ENCODE data around the gene LCE5A.
"Not testable (repeated sequence)": the region's sequence is repeated elsewhere in the genome, so short reads cannot be mapped to it uniquely, and the experiment has no call there.

The LCE5A gene

DNA sequence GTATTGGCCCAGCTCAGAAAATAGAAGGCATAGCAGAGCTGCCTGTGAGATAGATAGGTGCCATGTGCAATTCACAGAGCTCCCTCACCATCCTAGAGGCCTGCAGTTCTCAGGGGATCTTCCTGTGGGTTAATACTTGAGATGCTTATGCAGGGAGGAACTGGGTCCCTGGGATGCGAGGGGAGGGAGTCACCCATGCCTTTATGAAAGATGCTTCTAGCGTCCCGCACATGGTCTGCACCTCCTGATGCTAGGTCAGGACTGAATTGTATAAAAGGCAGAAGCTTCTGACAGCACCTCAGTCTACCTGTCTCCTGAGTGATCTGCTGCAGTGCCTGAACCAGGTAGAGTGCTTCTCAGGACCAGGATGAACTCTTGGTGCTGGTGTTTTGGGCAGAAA is at the start of gene LCE5A:
TSS of gene LCE5A (plus strand) at position 301 of the 400 bp plus-strand sequence. CDS start 732 bp downstream, outside the sequence.
- DNase-seq = no peak

GRCh38 chr1:152461544-152461943 is 49.1 kb upstream of the LCE5A start:
- peak; percentile 36 for DNase-seq

- no peak for DNase-seq
These were observed 48.0 kb upstream of the LCE5A start for GRCh38 chr1:152462636-152463035.

DNA sequence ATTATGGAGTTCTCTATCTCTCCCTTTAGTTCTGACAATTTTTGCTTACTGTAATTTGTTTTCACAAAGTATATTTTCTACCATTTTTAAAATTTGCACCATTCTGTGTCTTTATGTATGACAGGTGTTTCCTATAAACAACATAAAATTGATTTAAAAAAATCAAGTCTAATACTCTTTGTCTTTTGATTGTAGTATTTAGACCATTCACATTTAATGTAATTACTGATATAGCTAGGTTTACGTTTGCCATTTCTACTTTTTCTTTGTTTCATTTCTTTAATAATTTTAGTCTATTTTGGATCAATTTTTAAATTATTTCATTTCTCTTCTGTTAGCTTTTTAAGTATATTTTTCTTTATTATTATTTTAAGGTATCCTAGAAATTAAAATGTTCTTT is 44.4 kb upstream of the LCE5A start:
- DNase-seq = no peak

DNA sequence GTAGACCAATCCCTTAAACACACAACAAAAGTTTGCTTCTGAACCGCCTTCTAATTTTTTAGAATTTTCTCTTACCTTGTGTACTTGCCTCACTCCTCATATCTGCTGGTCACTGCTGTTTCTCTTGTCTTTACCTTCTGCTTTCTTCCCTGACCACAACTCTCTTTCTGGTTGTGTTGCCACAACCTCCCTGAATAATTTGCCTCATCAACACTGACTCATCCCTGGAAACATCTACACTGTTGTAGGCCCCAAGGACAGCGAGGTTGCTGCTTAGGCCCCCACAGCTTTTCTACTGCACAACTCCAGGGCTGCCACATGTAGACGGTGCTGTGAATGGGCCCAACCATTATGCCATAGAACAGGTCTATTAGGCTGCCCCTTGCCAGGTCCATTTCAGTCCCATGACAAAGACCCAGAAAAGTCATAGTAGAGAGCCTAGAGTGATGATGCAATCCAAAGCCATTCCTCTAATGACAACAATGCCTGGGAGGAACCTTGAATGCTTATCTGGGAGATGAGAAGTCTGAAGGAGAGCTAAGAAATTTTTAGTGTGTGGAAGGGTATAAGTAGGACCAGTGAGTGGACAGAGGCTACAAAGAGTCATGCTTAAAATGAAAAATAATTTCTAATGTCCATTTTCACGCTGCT is 36.6 kb upstream of the LCE5A start:
- DNase-seq = no peak

- peak; percentile 38 for DNase-seq
These were observed 30.6 kb upstream of the LCE5A start for GRCh38 chr1:152479792-152480595.

DNA sequence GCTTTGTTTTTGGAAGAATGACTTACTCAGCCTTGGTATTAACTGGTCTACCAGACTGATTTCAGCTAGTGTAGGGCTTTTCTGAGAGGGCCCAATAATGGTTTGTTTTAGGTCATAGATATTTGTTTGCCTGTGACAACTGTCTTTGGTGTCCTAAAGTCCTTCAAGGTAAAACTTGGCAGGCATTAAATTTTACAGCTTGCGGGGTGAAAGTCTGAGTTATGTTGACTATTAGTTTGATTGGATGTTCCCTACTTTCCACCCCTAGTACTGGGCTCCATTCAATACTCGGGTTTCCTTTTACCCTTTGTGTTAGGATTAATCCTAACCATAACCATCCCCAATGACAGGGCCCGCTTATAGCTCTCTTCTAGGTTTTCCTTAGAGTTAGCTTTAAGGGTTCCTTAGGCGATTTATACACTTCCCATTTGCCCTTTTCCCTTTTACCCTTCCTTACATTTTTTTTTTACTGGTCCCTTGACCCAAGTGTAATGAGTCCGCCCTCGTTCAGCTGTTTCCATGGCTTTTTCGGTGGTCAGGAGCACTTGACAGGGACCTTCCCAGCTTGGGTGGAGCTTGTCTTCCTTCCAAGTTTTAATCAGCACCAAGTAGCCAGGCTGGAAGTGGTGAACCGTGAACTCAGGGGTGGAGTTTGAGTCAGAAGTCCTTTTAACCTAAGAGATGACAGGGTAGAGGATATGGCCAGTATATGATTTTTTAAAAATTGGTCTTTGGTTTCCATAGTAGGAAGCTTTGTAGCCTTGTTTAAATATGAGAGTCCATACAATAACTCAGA is 28.5 kb upstream of the LCE5A start:
- no peak for DNase-seq

- no peak for DNase-seq
These were observed 24.1 kb upstream of the LCE5A start for GRCh38 chr1:152486400-152487006.

DNA sequence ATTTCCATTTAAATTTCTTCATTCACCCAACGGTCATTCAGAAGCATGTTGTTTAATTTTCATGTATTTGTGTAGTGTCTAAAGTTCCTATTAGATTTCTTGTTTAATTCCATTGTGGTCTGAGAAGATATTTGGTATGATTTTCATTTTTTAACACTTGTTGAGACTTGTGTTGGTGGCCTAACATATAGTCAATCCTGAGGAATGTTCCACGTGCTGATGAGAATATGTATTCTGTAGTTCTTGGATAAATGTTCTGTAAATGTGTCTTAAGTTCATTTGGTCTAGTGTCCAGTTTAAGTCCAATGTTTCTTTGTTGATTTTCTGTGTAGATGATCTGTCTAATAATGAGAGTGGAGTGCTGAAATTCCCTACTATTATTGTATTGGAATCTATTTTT is 22.7 kb upstream of the LCE5A start:
- DNase-seq = no peak

GRCh38 chr1:152491537-152491936 is 19.1 kb upstream of the LCE5A start:
- not testable (repeated sequence) for DNase-seq

DNA sequence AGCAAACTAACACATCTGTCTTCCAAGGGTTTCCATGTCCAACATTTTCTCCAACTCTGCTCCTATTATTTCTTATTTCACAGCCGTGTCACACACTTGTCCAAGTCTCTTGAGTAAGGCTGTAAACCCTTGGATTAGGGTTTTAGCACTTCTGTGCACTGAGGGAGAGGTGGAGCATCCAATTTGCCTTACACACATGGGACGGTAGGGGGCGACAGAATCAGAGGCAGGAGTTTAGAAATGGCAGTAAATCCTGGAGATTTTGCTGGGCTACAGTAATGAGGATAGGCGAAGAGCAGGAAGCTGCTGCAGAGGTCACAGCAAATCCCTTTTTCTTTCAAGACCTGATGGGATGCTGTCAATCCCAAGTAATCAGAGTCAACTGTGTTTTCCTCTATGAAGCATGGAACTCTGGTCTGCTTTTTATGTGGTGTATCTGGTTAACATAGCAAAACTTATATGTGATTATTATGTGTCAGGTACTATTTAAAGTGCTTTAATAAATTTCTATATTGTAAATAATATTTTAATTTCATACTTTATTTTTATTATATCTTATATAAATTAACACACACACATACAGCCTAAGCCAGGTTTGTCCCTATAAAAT is 15.4 kb upstream of the LCE5A start:
- no peak for DNase-seq

DNA sequence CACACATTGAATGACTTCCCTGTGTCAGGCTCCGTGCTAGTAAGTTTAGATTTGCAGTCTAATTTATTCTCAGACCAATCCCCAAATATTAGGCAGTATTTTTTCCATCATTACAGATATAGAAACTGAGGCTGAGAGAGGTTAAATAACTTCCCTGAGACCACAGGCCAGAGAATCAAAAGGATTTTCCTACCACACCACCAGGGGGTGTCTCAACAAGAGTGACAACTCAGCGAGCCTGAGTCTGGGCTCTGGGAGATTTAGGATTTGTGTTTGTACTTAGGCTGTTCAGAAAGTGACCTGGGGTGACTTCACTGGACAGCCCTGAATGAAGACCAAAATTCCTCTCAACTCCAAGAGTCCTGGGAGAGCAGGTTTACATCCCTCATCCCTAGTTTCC is 13.3 kb upstream of the LCE5A start:
- no peak for DNase-seq

GRCh38 chr1:152501704-152502103 is 8.9 kb upstream of the LCE5A start:
- DNase-seq = no peak

DNA sequence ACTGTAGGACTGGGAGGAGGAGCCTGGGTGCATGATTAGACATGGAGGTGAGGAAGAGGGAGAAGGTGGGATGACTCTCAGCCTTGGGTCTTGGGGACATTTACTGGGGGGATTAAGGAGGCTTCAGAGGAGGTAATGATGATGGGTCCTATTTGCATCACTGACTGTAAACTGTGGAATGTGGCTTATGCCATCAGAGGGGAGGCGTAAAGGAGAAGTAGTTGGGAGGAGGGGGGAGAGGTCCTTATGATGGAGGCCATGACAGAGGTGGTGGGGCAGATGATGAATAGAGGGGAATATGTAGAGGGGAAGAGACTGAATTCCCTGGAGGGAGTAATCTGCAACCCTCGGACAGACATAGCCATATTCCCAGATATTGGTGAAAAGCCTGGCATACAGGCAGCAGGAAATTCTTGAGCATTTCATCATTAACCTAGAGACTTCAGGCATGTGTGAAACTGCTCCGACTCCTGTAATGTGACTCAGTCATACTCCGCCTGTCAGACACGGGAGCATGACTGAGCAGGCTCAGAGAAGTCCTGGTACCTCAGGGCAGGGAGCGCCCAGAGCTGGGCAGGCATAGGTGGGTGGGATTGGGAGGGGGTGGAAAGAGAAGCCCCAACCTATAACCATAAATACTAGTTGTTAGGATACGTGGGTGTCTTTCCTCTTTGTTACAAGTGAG is 8.0 kb upstream of the LCE5A start:
- no peak for DNase-seq

DNA sequence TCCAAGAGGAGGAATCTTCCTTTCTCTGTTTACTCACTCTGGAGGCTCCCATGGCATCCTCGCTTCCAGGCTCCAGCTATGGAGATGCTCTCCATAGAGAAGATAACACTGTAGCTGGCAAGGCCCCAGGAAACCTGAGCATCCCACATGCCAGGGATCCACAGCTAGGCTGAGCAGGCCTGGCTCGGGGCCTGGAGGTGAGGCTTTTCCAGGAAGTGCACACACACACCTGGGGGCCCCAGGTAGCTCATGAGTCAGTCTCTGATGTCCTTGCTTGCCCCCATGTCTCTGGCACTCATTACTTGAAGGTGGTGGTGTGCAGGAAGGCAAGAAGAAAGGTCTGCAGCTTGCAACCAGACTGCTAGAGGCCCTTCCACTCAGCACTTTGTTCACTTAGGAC is 5.5 kb upstream of the LCE5A start:
- DNase-seq = no peak

- no peak for DNase-seq
These were observed 3.6 kb upstream of the LCE5A start for GRCh38 chr1:152506899-152507498.

GRCh38 chr1:152511596-152511995 is 993 bp downstream of the LCE5A start:
- DNase-seq = no peak

GRCh38 chr1:152513081-152513480 is 2.5 kb downstream of the LCE5A start:
- no peak for DNase-seq

- DNase-seq = no peak
These were observed 4.3 kb downstream of the LCE5A start for GRCh38 chr1:152514715-152515433.

DNA sequence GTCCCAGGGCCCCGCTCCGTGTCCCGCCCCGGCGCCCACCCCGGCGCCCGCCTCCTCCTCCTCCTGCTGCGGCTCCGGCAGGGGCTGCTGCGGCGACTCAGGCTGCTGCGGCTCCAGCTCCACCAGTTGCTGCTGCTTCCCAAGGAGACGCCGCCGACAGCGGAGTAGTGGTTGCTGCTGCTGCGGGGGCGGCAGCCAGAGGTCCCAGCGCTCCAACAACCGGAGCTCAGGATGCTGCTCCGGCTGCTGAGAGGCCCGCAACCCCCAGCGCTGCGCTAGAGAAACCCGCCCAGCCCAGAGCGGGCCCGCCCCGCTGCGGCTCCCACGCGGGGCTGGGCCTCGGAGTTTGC is 4.8 kb downstream of the LCE5A start:
- DNase-seq = no peak

DNA sequence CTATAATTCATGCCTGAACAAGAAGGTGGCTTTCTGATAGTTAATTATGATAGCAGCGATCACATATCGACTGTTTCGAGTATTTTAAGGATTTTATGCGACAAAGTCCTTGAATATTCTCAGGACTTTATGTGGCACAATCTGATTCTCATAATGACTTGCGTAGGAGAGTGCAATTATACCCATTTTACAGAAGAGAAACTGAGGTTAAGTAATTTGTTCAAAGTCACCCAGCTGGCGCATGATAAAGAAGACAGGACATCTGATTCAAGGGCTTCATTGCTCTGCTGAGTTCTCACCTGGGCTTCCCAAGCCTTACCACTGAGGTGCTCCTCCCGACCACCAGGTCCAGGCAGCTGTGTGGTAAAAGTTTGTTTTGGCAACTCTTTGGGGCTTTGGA is 5.5 kb downstream of the LCE5A start:
- no peak for DNase-seq
